HEK293 (cell line): Measurements from ENCODE around the gene DDX23.

ENCODE experiments used
- HOXA7 ChIP-seq: sonication (generic); formaldehyde crosslinking; IDR thresholded peaks from 2 replicates; pipeline ENCODE4 v1.8.1; 2022; ENCODE audit warnings: missing genetic modification reagents, borderline replicate concordance
- HOXD13 ChIP-seq: sonication (generic); formaldehyde crosslinking; IDR thresholded peaks from 2 replicates; pipeline ENCODE4 v1.8.0; 2022; ENCODE audit warnings: missing genetic modification reagents, borderline replicate concordance
- IKZF3 ChIP-seq: fragments of 450-650 bp; IDR thresholded peaks from 2 replicates; pipeline ENCODE4 v1.5.0; 2018; ENCODE audit warnings: missing biosample characterization, mild to moderate bottlenecking, missing genetic modification characterization, moderate library complexity
- KLF8 ChIP-seq: fragments of 450-650 bp; formaldehyde crosslinking; IDR thresholded peaks from 2 replicates; pipeline ENCODE4 v1.5.1; 2016; ENCODE audit warnings: missing biosample characterization, missing genetic modification characterization
- PRDM1 ChIP-seq: fragments of 450-650 bp; formaldehyde crosslinking; IDR thresholded peaks from 2 replicates; pipeline ENCODE4; 2016; ENCODE audit warnings: missing biosample characterization, missing genetic modification characterization
- YY1 ChIP-seq: fragments of 450-650 bp; formaldehyde crosslinking; IDR thresholded peaks from 2 replicates; pipeline ENCODE4 v1.5.1; 2018; ENCODE audit warnings: missing biosample characterization, missing genetic modification characterization
- ZBTB1 ChIP-seq: fragments of 450-650 bp; formaldehyde crosslinking; IDR thresholded peaks from 2 replicates; pipeline ENCODE4 v1.5.1; 2016; ENCODE audit warnings: missing biosample characterization, missing genetic modification characterization
- ZBTB17 ChIP-seq: fragments of 450-650 bp; formaldehyde crosslinking; IDR thresholded peaks from 2 replicates; pipeline ENCODE4 v1.5.1; 2016; ENCODE audit warnings: missing biosample characterization, missing genetic modification characterization
- ZFHX2 ChIP-seq: fragments of 450-650 bp; formaldehyde crosslinking; conservative IDR thresholded peaks from 2 replicates; pipeline ENCODE4 v1.5.1; 2016; ENCODE audit warnings: missing biosample characterization, missing genetic modification characterization
- ZFP37 ChIP-seq: fragments of 450-650 bp; formaldehyde crosslinking; IDR thresholded peaks from 2 replicates; pipeline ENCODE4 v1.5.1; 2016; ENCODE audit warnings: missing biosample characterization, missing genetic modification characterization
- ZNF138 ChIP-seq: fragments of 450-650 bp; formaldehyde crosslinking; IDR thresholded peaks from 2 replicates; pipeline ENCODE4 v1.5.1; 2016; ENCODE audit warnings: missing biosample characterization, missing genetic modification characterization, borderline replicate concordance
- ZNF274 ChIP-seq, 2 experiments: fragments of 200-500 bp in 1 of 2; fragments of 450-650 bp in 1 of 2; sonication (Bioruptor generic) in 1 of 2; formaldehyde crosslinking in 1 of 2; IDR thresholded peaks; 2 replicates each; pipeline versions ENCODE4 v1.5.1 to v1.6.1; 2014 to 2016; ENCODE audit warnings: borderline replicate concordance in 1 of 2, inconsistent platforms in 1 of 2, low read length in 1 of 2, missing biosample characterization in 1 of 2, missing genetic modification characterization in 1 of 2
- ZNF292 ChIP-seq: fragments of 450-650 bp; formaldehyde crosslinking; IDR thresholded peaks from 2 replicates; pipeline ENCODE4 v1.5.1; 2016; ENCODE audit warnings: low read depth, missing biosample characterization, missing genetic modification characterization, borderline replicate concordance
- ZNF585B ChIP-seq: fragments of 450-650 bp; formaldehyde crosslinking; IDR thresholded peaks from 2 replicates; pipeline ENCODE4 v1.5.1; 2016; ENCODE audit warnings: missing biosample characterization, missing genetic modification characterization
- ZNF677 ChIP-seq: fragments of 450-650 bp; IDR thresholded peaks from 2 replicates; pipeline ENCODE4 v1.5.0; 2018; ENCODE audit warnings: missing biosample characterization, mild to moderate bottlenecking, missing genetic modification characterization, moderate library complexity
- ZNF701 ChIP-seq: fragments of 450-650 bp; formaldehyde crosslinking; IDR thresholded peaks from 2 replicates; pipeline ENCODE4 v1.5.1; 2016; ENCODE audit warnings: missing biosample characterization, missing genetic modification characterization
- ZNF707 ChIP-seq: fragments of 450-650 bp; formaldehyde crosslinking; IDR thresholded peaks from 2 replicates; pipeline ENCODE4 v1.5.1; 2016; ENCODE audit warnings: missing biosample characterization, missing genetic modification characterization
- ZXDB ChIP-seq: fragments of 450-650 bp; formaldehyde crosslinking; IDR thresholded peaks from 2 replicates; pipeline ENCODE4 v1.5.1; 2016; ENCODE audit warnings: missing biosample characterization, missing genetic modification characterization
- TF ChIP-seq, protein P1 (sequence below): fragments of 450-650 bp; formaldehyde crosslinking; IDR thresholded peaks from 2 replicates; pipeline ENCODE4 v1.5.1; 2016; ENCODE audit warnings: missing biosample characterization, missing genetic modification characterization
- TF ChIP-seq, protein P2 (sequence below): fragments of 450-650 bp; formaldehyde crosslinking; IDR thresholded peaks from 2 replicates; pipeline ENCODE4 v1.5.1; 2016; ENCODE audit warnings: missing biosample characterization, missing genetic modification characterization
- TF ChIP-seq, protein P3 (sequence below): fragments of 450-650 bp; formaldehyde crosslinking; IDR thresholded peaks from 2 replicates; pipeline ENCODE4 v1.5.1; 2017; ENCODE audit warnings: missing biosample characterization, missing genetic modification characterization
- TF ChIP-seq, protein P4 (sequence below): fragments of 450-650 bp; IDR thresholded peaks from 2 replicates; pipeline ENCODE4 v1.5.1; 2018; ENCODE audit warnings: missing biosample characterization, mild to moderate bottlenecking, missing genetic modification characterization
- TF ChIP-seq, protein P5 (sequence below): fragments of 450-650 bp; formaldehyde crosslinking; IDR thresholded peaks from 2 replicates; pipeline ENCODE4; 2016; ENCODE audit warnings: missing biosample characterization, missing genetic modification characterization
- TF ChIP-seq, protein P6 (sequence below): fragments of 450-650 bp; formaldehyde crosslinking; IDR thresholded peaks from 2 replicates; pipeline ENCODE4 v1.5.1; 2016; ENCODE audit warnings: missing biosample characterization, missing genetic modification characterization, low read depth
- TF ChIP-seq, protein P7 (sequence below): fragments of 450-650 bp; formaldehyde crosslinking; IDR thresholded peaks from 2 replicates; pipeline ENCODE4 v1.5.1; 2016; ENCODE audit warnings: missing biosample characterization, missing genetic modification characterization
- TF ChIP-seq, protein P8 (sequence below): fragments of 450-650 bp; formaldehyde crosslinking; IDR thresholded peaks from 2 replicates; pipeline ENCODE4 v1.5.1; 2016; ENCODE audit warnings: missing biosample characterization, missing genetic modification characterization

The DDX23 gene

DNA sequence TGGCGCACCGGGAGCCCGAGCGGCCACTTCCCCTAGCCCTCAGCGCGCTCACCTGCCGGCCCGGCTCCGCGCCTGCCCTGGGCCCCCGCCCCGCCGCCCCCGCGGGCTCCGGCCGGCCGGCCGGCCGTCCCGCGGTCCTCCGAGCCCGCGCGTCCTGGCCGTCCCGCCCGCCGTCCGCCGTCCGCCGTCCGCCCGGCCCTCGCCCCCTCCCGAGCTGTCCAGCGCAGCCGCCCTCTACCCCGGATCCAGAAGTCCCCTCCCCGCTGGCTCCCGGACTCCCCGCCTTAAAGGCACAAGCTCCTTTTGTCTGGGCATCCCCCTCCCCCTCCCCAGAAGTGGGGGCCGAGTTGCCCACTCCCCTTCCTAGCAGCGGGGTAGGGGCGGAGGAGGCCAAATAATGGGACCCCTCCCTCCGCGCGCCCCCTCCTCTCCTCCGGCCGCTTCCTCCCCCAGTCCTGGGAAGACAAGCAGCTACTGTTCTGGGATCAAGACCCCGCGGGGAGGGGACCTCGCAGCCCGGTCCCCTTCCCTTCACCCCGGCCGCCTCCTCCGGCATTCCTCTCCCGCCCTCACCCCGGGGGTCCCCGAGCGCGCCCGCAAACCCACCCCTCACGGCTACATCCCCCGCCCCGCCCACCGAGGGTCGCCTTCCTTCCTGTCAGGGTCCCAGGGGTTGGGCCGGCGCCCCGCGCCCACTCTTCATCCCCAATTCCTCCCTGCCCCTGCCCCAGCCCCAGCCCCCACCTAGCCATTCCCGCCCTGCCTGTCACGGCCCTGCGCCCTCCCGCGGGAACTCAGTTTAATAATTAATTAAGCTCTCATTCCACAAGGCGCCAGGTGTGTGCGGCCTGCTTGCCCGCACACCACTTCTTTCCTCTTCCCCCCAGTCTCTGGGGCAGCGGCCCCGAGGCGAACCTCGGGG lies 62.8 kb downstream of the DDX23 start, which contains the start of gene ADCY6 (continued):
- TF ChIP-seq, protein P1, sequence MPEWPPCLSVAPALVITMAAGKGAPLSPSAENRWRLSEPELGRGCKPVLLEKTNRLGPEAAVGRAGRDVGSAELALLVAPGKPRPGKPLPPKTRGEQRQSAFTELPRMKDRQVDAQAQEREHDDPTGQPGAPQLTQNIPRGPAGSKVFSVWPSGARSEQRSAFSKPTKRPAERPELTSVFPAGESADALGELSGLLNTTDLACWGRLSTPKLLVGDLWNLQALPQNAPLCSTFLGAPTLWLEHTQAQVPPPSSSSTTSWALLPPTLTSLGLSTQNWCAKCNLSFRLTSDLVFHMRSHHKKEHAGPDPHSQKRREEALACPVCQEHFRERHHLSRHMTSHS (tag by site-specific recombination) = no peak
- TF ChIP-seq ZBTB1 (no peak), PRDM1 (tag by site-specific recombination) (no peak), ZXDB (tag by site-specific recombination) (no peak), IKZF3 (tag by site-specific recombination) (0 out of 2 replicates have a peak, but pooled peaks have one; percentile 7), ZNF701 (tag by site-specific recombination) (no peak), YY1 (peak; percentile 15; the same call in 1 of the 2 replicates), ZNF274 (IDR thresholded peaks at IDR 0.05; ENCODE audit: low read length) (no peak), ZNF274 (tag by site-specific recombination; IDR thresholded peaks at IDR 0.05; ENCODE audit: borderline replicate concordance) (no peak), KLF8 (tag by site-specific recombination) (no peak; the same call in 1 of the 2 replicates), ZNF585B (tag by site-specific recombination) (no peak), ZNF677 (tag by site-specific recombination) (no peak), HOXD13 (CRISPR knock-in tag) (no peak), ZFHX2 (tag by site-specific recombination) (peak; percentile 73), HOXA7 (CRISPR knock-in tag) (no peak), ZNF292 (tag by site-specific recombination) (no peak), ZNF138 (tag by site-specific recombination) (no peak), ZBTB17 (tag by site-specific recombination) (no peak), ZNF707 (tag by site-specific recombination) (no peak), ZFP37 (tag by site-specific recombination) (no peak)
- TF ChIP-seq, protein P2, sequence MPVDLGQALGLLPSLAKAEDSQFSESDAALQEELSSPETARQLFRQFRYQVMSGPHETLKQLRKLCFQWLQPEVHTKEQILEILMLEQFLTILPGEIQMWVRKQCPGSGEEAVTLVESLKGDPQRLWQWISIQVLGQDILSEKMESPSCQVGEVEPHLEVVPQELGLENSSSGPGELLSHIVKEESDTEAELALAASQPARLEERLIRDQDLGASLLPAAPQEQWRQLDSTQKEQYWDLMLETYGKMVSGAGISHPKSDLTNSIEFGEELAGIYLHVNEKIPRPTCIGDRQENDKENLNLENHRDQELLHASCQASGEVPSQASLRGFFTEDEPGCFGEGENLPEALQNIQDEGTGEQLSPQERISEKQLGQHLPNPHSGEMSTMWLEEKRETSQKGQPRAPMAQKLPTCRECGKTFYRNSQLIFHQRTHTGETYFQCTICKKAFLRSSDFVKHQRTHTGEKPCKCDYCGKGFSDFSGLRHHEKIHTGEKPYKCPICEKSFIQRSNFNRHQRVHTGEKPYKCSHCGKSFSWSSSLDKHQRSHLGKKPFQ = no peak
- TF ChIP-seq, protein P3, sequence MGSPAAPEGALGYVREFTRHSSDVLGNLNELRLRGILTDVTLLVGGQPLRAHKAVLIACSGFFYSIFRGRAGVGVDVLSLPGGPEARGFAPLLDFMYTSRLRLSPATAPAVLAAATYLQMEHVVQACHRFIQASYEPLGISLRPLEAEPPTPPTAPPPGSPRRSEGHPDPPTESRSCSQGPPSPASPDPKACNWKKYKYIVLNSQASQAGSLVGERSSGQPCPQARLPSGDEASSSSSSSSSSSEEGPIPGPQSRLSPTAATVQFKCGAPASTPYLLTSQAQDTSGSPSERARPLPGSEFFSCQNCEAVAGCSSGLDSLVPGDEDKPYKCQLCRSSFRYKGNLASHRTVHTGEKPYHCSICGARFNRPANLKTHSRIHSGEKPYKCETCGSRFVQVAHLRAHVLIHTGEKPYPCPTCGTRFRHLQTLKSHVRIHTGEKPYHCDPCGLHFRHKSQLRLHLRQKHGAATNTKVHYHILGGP (tag by site-specific recombination) = no peak
- TF ChIP-seq, protein P4, sequence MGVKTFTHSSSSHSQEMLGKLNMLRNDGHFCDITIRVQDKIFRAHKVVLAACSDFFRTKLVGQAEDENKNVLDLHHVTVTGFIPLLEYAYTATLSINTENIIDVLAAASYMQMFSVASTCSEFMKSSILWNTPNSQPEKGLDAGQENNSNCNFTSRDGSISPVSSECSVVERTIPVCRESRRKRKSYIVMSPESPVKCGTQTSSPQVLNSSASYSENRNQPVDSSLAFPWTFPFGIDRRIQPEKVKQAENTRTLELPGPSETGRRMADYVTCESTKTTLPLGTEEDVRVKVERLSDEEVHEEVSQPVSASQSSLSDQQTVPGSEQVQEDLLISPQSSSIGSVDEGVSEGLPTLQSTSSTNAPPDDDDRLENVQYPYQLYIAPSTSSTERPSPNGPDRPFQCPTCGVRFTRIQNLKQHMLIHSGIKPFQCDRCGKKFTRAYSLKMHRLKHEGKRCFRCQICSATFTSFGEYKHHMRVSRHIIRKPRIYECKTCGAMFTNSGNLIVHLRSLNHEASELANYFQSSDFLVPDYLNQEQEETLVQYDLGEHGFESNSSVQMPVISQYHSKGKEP (tag by site-specific recombination) = no peak
- TF ChIP-seq, protein P5, sequence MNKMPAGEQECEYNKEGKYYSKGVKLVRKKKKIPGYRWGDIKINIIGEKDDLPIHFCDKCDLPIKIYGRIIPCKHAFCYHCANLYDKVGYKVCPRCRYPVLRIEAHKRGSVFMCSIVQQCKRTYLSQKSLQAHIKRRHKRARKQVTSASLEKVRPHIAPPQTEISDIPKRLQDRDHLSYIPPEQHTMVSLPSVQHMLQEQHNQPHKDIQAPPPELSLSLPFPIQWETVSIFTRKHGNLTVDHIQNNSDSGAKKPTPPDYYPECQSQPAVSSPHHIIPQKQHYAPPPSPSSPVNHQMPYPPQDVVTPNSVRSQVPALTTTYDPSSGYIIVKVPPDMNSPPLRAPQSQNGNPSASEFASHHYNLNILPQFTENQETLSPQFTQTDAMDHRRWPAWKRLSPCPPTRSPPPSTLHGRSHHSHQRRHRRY = no peak
- TF ChIP-seq, protein P6, sequence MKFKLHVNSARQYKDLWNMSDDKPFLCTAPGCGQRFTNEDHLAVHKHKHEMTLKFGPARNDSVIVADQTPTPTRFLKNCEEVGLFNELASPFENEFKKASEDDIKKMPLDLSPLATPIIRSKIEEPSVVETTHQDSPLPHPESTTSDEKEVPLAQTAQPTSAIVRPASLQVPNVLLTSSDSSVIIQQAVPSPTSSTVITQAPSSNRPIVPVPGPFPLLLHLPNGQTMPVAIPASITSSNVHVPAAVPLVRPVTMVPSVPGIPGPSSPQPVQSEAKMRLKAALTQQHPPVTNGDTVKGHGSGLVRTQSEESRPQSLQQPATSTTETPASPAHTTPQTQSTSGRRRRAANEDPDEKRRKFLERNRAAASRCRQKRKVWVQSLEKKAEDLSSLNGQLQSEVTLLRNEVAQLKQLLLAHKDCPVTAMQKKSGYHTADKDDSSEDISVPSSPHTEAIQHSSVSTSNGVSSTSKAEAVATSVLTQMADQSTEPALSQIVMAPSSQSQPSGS (tag by site-specific recombination) = no peak
- TF ChIP-seq, protein P7, sequence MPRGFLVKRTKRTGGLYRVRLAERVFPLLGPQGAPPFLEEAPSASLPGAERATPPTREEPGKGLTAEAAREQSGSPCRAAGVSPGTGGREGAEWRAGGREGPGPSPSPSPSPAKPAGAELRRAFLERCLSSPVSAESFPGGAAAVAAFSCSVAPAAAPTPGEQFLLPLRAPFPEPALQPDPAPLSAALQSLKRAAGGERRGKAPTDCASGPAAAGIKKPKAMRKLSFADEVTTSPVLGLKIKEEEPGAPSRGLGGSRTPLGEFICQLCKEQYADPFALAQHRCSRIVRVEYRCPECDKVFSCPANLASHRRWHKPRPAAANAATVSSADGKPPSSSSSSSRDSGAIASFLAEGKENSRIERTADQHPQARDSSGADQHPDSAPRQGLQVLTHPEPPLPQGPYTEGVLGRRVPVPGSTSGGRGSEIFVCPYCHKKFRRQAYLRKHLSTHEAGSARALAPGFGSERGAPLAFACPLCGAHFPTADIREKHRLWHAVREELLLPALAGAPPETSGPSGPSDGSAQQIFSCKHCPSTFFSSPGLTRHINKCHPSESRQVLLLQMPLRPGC (tag by site-specific recombination) = no peak
- TF ChIP-seq, protein P8, sequence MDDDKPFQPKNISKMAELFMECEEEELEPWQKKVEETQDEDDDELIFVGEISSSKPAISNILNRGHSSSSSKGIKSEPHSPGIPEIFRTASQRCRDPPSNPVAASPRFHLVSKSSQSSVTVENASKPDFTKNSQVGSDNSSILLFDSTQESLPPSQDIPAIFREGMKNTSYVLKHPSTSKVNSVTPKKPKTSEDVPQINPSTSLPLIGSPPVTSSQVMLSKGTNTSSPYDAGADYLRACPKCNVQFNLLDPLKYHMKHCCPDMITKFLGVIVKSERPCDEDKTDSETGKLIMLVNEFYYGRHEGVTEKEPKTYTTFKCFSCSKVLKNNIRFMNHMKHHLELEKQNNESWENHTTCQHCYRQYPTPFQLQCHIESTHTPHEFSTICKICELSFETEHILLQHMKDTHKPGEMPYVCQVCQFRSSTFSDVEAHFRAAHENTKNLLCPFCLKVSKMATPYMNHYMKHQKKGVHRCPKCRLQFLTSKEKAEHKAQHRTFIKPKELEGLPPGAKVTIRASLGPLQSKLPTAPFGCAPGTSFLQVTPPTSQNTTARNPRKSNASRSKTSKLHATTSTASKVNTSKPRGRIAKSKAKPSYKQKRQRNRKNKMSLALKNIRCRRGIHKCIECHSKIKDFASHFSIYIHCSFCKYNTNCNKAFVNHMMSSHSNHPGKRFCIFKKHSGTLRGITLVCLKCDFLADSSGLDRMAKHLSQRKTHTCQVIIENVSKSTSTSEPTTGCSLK (tag by site-specific recombination) = no peak
